ENCODE results near the gene CCDC28B.
A peak's percentile ranks its signal among the peaks of the same experiment; 100 is the strongest.

The CCDC28B gene

DNA sequence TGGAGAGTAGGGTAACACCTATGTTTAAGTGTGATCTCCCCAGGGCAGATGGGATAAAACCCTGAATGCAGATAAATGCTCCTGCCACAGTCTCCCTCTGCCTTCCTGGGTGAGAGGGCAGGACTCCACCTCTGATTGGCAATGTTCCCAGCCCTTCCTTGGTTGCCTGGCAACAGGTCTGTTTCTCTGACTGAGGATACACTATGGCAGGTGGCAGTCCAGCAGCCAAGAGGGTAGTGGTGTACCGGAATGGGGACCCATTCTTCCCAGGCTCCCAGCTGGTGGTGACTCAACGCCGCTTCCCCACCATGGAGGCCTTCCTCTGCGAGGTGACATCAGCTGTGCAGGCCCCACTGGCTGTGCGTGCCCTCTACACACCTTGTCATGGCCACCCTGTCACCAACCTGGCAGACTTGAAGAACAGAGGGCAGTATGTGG, 8.5 kb downstream of the CCDC28B start, which contains the start of gene DCDC2B:
DCDC2B (plus strand) TSS at position 199 of the 438 bp plus-strand sequence; CDS start at position 204, 5 bp downstream.
- TF ChIP-seq, protein P1, sequence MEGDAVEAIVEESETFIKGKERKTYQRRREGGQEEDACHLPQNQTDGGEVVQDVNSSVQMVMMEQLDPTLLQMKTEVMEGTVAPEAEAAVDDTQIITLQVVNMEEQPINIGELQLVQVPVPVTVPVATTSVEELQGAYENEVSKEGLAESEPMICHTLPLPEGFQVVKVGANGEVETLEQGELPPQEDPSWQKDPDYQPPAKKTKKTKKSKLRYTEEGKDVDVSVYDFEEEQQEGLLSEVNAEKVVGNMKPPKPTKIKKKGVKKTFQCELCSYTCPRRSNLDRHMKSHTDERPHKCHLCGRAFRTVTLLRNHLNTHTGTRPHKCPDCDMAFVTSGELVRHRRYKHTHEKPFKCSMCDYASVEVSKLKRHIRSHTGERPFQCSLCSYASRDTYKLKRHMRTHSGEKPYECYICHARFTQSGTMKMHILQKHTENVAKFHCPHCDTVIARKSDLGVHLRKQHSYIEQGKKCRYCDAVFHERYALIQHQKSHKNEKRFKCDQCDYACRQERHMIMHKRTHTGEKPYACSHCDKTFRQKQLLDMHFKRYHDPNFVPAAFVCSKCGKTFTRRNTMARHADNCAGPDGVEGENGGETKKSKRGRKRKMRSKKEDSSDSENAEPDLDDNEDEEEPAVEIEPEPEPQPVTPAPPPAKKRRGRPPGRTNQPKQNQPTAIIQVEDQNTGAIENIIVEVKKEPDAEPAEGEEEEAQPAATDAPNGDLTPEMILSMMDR (IDR thresholded peaks at IDR 0.05; ENCODE audit: low read depth, low read length): no peak
- peak; percentile 60 to 61 for DNase-seq (ENCODE audit: low read depth in 2 of 2)
- no peak within 1 kb of the TSS for H3K4me3 ChIP-seq (replicated peaks in 1 of 2; ENCODE audit: low read depth in 2 of 2, low read length in 2 of 2)

DNA sequence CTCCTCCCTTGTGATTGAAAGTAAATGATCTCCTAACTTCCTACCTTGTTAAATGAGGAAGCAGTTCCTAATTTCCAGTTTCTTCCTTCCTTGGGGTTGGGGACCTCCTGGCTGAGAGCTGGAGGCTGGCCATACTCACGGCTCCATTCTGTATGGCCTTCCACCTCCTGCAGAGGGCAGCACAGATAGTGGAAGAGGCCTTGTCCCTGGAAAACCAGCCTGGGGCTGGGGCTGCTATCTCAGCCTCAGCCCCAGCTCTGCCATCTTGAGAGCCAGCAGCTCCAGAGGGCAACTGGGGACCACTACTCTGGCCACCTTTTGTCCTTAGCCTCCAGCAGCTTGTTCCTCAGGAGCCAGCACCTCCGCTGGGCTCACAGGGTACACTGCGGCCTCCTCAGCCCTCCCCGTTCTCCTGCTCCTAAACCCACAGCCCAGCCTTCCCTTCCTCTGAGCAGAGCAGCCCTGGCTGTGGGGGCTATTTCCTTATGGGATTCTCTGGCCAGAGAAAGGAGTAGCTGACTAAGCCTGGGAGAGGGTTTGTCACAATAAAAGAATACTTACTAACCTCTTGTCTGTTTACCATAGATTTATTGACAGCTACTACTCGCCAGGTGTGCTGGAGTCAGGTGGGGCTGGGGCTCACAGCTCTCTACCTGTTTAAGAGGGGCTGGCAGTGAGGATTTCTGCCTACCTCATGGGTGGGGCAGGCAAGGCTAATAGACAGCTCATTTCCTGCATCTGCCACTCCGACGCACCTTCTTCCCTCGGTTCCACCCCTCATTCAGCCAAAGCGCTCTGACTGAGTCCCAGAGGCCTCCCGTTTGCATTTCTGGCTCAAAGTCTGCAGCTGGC, 15.5 kb downstream of the CCDC28B start:
- DNase-seq (ENCODE audit: low read depth in 2 of 2): peak; percentile 76 to 79
- no peak overlapping the region for H3K4me3 ChIP-seq (replicated peaks in 1 of 2; ENCODE audit: low read depth in 2 of 2, low read length in 2 of 2)
- TF ChIP-seq, protein P1 (IDR thresholded peaks at IDR 0.05; ENCODE audit: low read depth, low read length): peak; percentile 89

DNA sequence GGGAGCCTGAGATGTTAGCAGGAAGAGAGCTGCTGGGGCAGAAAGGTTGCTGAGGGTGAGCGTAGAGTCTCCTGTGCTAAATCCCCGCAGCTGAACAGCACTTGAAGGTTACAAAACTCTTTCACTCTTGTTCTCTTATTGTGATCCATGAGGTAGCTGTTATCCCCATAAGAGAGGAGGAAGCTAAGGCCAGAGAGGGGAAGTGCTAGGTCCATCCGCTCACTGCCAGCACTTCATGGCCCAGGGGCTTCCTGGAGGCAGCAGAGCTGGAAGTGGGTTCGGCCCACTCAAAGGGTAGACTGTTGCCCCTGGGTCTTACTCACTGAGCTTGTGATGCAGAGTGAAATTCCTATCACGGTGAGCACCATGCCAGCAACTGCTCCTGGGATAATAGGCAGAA, 16.2 kb downstream of the CCDC28B start:
- TF ChIP-seq, protein P1 (IDR thresholded peaks at IDR 0.05; ENCODE audit: low read depth, low read length): no peak
- no peak for DNase-seq (ENCODE audit: low read depth in 2 of 2)
- H3K4me3 ChIP-seq (replicated peaks in 1 of 2; ENCODE audit: low read depth in 2 of 2, low read length in 2 of 2): no peak overlapping the region

DNA sequence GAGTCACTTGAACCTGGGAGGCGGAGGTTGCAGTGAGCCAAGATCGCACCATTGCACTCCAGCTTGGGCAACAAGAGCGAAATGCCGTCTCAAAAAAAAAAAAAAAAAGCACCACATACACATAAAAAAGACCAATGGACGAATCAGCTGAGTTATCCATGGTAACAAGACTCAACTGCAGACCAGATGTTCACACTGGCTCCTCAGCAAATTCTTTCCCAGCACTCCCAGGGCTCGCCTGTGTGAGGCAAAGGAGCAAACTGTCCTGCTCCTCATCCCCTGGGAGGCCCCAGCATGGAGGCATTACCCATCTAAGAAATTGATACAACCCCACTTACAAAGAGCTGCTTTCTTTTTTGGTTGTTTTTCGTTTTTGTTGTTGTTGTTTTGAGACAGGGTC, 18.6 kb downstream of the CCDC28B start:
- no peak for DNase-seq (ENCODE audit: low read depth in 2 of 2)
- no peak overlapping the region for H3K4me3 ChIP-seq (replicated peaks in 1 of 2; ENCODE audit: low read depth in 2 of 2, low read length in 2 of 2)
- TF ChIP-seq, protein P1 (IDR thresholded peaks at IDR 0.05; ENCODE audit: low read depth, low read length): no peak

DNA sequence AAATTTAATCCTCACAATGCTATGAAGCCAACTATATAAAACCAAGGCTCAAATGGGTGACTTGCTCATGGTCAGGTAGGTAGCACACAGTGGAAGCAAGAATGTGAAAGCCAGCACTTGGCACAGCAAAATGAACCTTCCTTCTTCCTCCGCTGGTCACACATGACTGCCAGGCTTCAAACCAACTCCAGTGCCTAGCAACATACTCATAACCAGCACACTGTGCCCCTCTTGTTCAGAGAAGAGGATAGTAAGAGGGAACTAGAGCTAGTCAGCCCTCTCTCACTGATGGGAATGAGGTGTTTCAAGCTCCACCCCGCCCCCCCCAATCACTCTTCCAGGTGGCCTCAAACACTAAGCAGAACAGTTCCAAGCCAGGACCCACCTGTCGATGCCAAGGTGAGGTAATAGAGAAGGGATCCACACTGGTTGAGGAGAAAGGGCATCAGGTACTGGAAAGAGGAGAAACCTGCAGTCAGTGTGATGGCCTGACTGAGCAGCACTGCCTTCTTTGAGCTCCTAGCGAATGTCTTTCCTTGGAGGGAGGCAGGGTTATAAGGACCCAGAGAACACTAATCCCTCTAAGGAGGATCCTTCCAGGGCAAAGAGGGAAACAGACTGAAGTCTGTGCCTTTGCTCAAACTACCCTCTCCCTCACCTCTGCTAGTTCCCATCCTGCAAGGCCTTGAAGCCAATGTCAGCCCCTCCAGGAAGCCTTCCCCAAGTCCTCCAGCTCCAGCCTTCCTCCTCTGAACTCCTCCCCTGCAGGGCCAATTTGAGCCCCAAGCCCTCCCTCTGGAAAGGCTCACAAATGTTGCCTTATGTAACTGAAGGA, 20.6 kb downstream of the CCDC28B start:
- DNase-seq (ENCODE audit: low read depth in 2 of 2): no peak
- TF ChIP-seq, protein P1 (IDR thresholded peaks at IDR 0.05; ENCODE audit: low read depth, low read length): no peak
- H3K4me3 ChIP-seq (replicated peaks in 1 of 2; ENCODE audit: low read depth in 2 of 2, low read length in 2 of 2): peak overlapping the region; percentile 61 to 90

DNA sequence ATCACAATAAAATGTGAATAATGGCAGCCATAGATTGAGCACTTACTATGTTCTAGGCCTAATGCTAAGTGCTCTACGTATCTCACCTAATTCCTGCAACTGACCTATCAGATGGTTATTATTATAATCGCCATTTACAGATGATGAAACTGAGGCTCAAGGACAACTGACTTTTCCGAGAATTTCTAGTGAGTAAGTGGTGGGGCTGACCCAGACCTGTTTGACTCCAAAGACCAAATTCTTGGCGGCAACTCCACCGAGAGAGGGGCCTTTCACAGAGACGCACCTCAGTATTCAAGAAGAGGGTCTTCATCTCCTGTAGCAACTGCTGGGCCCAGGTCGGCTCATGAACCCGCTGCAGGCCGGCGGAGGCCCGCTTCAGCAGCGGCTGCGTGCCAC, 21.2 kb downstream of the CCDC28B start:
- no peak for DNase-seq (ENCODE audit: low read depth in 2 of 2)
- peak overlapping the region; percentile 61 to 90 for H3K4me3 ChIP-seq (replicated peaks in 1 of 2; ENCODE audit: low read depth in 2 of 2, low read length in 2 of 2)
- TF ChIP-seq, protein P1 (IDR thresholded peaks at IDR 0.05; ENCODE audit: low read depth, low read length): no peak
